ENCODE measurements around the gene ICE1. TPM values are rescaled to one million over a fixed set of nuclear protein-coding genes. Genes with fewer than 3 reads are reported as not detected.
"Not testable (repeated sequence)": the region's sequence is repeated elsewhere in the genome, so short reads cannot be mapped to it uniquely, and the experiment has no call there.

The ICE1 gene
- total RNA-seq, 1 experiment from 2014 or later = 27.8 TPM

GRCh38 chr5:5475975-5476374, 53.5 kb downstream of the ICE1 start:
- Mint-ChIP-seq H3K4me1 (ENCODE audit: low read depth, unreplicated experiment) (peaks cover 4% of the 10 kb centered on the region), H3K9me3 (ENCODE audit: low read depth, unreplicated experiment) (no peaks in the 10 kb centered on the region), H3K36me3 (ENCODE audit: insufficient read depth, unreplicated experiment) (peaks cover 5% of the 10 kb centered on the region), H3K27ac (ENCODE audit: unreplicated experiment) (no peak overlapping the region), H3K27me3 (ENCODE audit: unreplicated experiment) (no peaks in the 10 kb centered on the region), H3K4me3 (ENCODE audit: low read depth, unreplicated experiment) (no peak overlapping the region)
- intact Hi-C loops (cut with micrococcal nuclease; ENCODE audit: unreplicated experiment) = no loop called here
- CTCF ChIA-PET = interaction anchor here (0.7 kb wide), 1 partner anchor 1093 kb away, joined by 3 read pairs; no protein-coding TSS in a partner anchor
- no peak for DNase-seq
- no TSS peak for BruUV-seq (replicated peaks)
- TF ChIP-seq CTCF (IDR thresholded peaks at IDR 0.05; ENCODE audit: unreplicated experiment) = no peak

GRCh38 chr5:5479578-5479977, 57.1 kb downstream of the ICE1 start:
- H3K36me3 Mint-ChIP-seq (ENCODE audit: insufficient read depth, unreplicated experiment); H3K27me3 Mint-ChIP-seq (ENCODE audit: unreplicated experiment); DNase-seq; H3K9me3 Mint-ChIP-seq (ENCODE audit: low read depth, unreplicated experiment); BruUV-seq (replicated peaks); intact Hi-C loops (cut with micrococcal nuclease; ENCODE audit: unreplicated experiment); H3K4me3 Mint-ChIP-seq (ENCODE audit: low read depth, unreplicated experiment); CTCF ChIA-PET; H3K27ac Mint-ChIP-seq (ENCODE audit: unreplicated experiment); H3K4me1 Mint-ChIP-seq (ENCODE audit: low read depth, unreplicated experiment): not testable (repeated sequence)

GRCh38 chr5:5480481-5481111, 58.1 kb downstream of the ICE1 start:
- CTCF ChIA-PET = no interaction called here
- Mint-ChIP-seq H3K27ac (ENCODE audit: unreplicated experiment) (no peak overlapping the region), H3K9me3 (ENCODE audit: low read depth, unreplicated experiment) (no peaks in the 10 kb centered on the region), H3K4me1 (ENCODE audit: low read depth, unreplicated experiment) (no peaks in the 10 kb centered on the region), H3K4me3 (ENCODE audit: low read depth, unreplicated experiment) (no peak overlapping the region), H3K27me3 (ENCODE audit: unreplicated experiment) (no peaks in the 10 kb centered on the region), H3K36me3 (ENCODE audit: insufficient read depth, unreplicated experiment) (no peaks in the 10 kb centered on the region)
- intact Hi-C loops (cut with micrococcal nuclease; ENCODE audit: unreplicated experiment) = no loop called here
- DNase-seq = no peak
- no peak for TF ChIP-seq CTCF (IDR thresholded peaks at IDR 0.05; ENCODE audit: unreplicated experiment)
- no TSS peak for BruUV-seq (replicated peaks)

- no peaks in the 10 kb centered on the region for H3K9me3 Mint-ChIP-seq (ENCODE audit: low read depth, unreplicated experiment)
- H3K27me3 Mint-ChIP-seq (ENCODE audit: unreplicated experiment) = no peaks in the 10 kb centered on the region
- intact Hi-C loops (cut with micrococcal nuclease; ENCODE audit: unreplicated experiment) = no loop called here
- no TSS peak for BruUV-seq (replicated peaks)
- CTCF ChIA-PET = no interaction called here
- TF ChIP-seq CTCF (IDR thresholded peaks at IDR 0.05; ENCODE audit: unreplicated experiment) = no peak
- no peak overlapping the region for H3K27ac Mint-ChIP-seq (ENCODE audit: unreplicated experiment)
- H3K36me3 Mint-ChIP-seq (ENCODE audit: insufficient read depth, unreplicated experiment) = no peaks in the 10 kb centered on the region
- DNase-seq = no peak
- no peak overlapping the region for H3K4me3 Mint-ChIP-seq (ENCODE audit: low read depth, unreplicated experiment)
- H3K4me1 Mint-ChIP-seq (ENCODE audit: low read depth, unreplicated experiment) = no peaks in the 10 kb centered on the region
Measured at GRCh38 chr5:5481206-5481605, 58.7 kb downstream of the ICE1 start.

GRCh38 chr5:5481633-5482032, 59.2 kb downstream of the ICE1 start:
- DNase-seq = no peak
- Mint-ChIP-seq H3K9me3 (ENCODE audit: low read depth, unreplicated experiment) (no peaks in the 10 kb centered on the region), H3K4me3 (ENCODE audit: low read depth, unreplicated experiment) (no peak overlapping the region), H3K4me1 (ENCODE audit: low read depth, unreplicated experiment) (no peaks in the 10 kb centered on the region), H3K27me3 (ENCODE audit: unreplicated experiment) (no peaks in the 10 kb centered on the region), H3K36me3 (ENCODE audit: insufficient read depth, unreplicated experiment) (no peaks in the 10 kb centered on the region), H3K27ac (ENCODE audit: unreplicated experiment) (no peak overlapping the region)
- CTCF ChIA-PET = no interaction called here
- TF ChIP-seq CTCF (IDR thresholded peaks at IDR 0.05; ENCODE audit: unreplicated experiment) = no peak
- no TSS peak for BruUV-seq (replicated peaks)
- intact Hi-C loops (cut with micrococcal nuclease; ENCODE audit: unreplicated experiment) = no loop called here

Measured in Calu3 (cell line).